AG09309 (cell line): Measurements from ENCODE around the gene DENND2C.

ENCODE experiments used
- DNase-seq: peaks from one replicate; pipeline ENCODE4 v3.0.0-alpha.2; 2010; ENCODE audit warnings: low read depth
- H3K4me3 ChIP-seq: 2 replicates; pipeline ENCODE4 v1.5.1; 2011; ENCODE audit warnings: mild to moderate bottlenecking, low read depth, low read length, moderate library complexity; ENCODE audit not compliant: control insufficient read depth
- CTCF ChIP-seq: IDR thresholded peaks from 2 replicates; pipeline ENCODE4 v1.5.1; 2011; ENCODE audit warnings: mild to moderate bottlenecking, low read depth, low read length, inconsistent platforms; ENCODE audit not compliant: insufficient read depth, control insufficient read depth; ENCODE audit errors: missing control alignments

DENND2C gene

GRCh38 chr1:114638910-114639309, 30.9 kb downstream of the DENND2C start:
- DNase-seq = no peak
- no peak for TF ChIP-seq CTCF
- no peak overlapping the region for H3K4me3 ChIP-seq

GRCh38 chr1:114632427-114632826, 37.4 kb downstream of the DENND2C start:
- DNase-seq = no peak
- H3K4me3 ChIP-seq = no peak overlapping the region
- no peak for TF ChIP-seq CTCF

GRCh38 chr1:114627107-114627506, 42.7 kb downstream of the DENND2C start:
- no peak overlapping the region for H3K4me3 ChIP-seq
- no peak for TF ChIP-seq CTCF
- no peak for DNase-seq

- DNase-seq = no peak
- no peak overlapping the region for H3K4me3 ChIP-seq
- TF ChIP-seq CTCF = no peak
These were observed 46.5 kb downstream of the DENND2C start for GRCh38 chr1:114623364-114623763.

- no peak for DNase-seq
- H3K4me3 ChIP-seq = no peak overlapping the region
- TF ChIP-seq CTCF = no peak
These were observed 49.4 kb downstream of the DENND2C start for GRCh38 chr1:114620419-114620818.

- DNase-seq = no peak
- no peak overlapping the region for H3K4me3 ChIP-seq
- TF ChIP-seq CTCF = no peak
These were observed 51.2 kb downstream of the DENND2C start for GRCh38 chr1:114618606-114619005.
